ENCODE measurements around the gene LARGE1.
A peak's percentile ranks its signal among the peaks of the same experiment; 100 is the strongest.
"Not testable (repeated sequence)": the region's sequence is repeated elsewhere in the genome, so short reads cannot be mapped to it uniquely, and the experiment has no call there.

LARGE1 gene

GRCh38 chr22:33579448-33580093 lies 340.7 kb downstream of the LARGE1 start:
- DNase-seq = peak; percentile 23

GRCh38 chr22:33578752-33579151 lies 341.5 kb downstream of the LARGE1 start:
- no peak for DNase-seq

DNA sequence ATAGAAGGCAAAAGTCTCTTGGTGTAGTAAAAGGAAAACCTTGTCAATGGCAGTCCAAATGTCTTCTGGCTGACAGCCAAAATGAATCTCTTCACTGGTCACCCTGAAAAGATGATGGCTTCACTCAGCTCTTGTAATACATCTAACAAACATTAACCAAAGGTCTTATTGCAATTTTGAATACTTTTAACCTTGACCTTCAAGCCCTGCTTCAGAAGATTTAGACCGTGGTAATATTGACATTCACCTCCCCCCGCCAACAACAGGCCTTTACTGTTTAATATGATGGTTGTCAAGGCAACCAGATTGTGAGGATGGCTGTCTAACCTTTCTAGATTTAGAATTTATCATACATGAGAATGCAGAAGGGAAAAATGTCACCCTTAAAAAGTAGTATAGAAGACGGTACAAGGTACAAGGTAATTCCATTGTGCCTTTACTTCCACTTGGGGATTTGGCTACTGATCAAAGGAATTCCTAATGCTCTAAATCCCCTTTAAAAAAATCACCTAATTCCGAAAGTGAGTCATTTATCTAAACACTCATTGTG lies 342.3 kb downstream of the LARGE1 start:
- no peak for DNase-seq

DNA sequence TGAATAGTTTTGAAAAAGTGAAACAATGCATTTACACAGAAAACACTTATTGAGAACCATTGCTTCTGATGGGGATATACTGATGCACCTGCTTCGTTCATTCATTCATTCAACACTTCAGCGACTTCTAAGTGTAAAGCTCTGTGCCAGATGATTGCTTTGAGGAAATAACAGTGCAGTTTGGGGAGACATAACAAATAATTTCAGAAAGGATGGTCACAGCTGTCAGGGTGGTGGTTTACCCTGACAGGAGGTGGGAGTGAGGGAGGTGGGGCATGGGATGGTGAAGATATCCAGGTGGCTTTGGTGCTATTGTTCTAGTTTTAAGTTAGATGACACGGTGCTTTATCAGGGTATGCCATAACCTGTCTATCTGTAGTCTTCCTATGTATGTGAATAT lies 344.1 kb downstream of the LARGE1 start:
- DNase-seq = no peak

DNA sequence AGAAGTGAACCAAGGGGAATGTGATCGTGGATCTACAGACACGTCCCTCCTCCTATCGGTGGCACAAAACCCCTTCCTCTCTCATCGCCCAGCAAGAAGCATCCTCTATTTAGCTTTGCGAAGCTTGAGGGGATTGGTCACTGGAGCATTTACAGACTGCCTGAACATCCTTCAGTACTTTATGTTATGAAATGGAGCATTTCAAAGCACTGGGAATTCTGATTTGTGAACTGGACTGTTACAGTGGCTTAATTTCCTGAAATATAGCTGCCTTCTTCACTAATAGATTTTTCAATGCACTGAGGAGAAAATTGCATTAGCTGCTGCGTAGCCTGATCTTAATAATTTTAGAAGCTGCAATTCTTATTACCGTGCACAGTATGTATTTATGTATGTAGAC lies 344.5 kb downstream of the LARGE1 start:
- DNase-seq = no peak

GRCh38 chr22:33575041-33575440 lies 345.2 kb downstream of the LARGE1 start:
- no peak for DNase-seq

- no peak for DNase-seq
Observed at GRCh38 chr22:33573479-33573878, 346.8 kb downstream of the LARGE1 start.

- no peak for DNase-seq
Observed at GRCh38 chr22:33572086-33572485, 348.2 kb downstream of the LARGE1 start.

GRCh38 chr22:33570110-33570509 lies 350.2 kb downstream of the LARGE1 start:
- no peak for DNase-seq

- DNase-seq = no peak
Observed at GRCh38 chr22:33569559-33569958, 350.7 kb downstream of the LARGE1 start.

- no peak for DNase-seq
Observed at GRCh38 chr22:33569018-33569417, 351.3 kb downstream of the LARGE1 start.

GRCh38 chr22:33566495-33566894 lies 353.8 kb downstream of the LARGE1 start:
- DNase-seq = not testable (repeated sequence)

GRCh38 chr22:33565580-33565995 lies 354.7 kb downstream of the LARGE1 start:
- DNase-seq = no peak

GRCh38 chr22:33564683-33565082 lies 355.6 kb downstream of the LARGE1 start:
- DNase-seq = no peak

- no peak for DNase-seq
Observed at GRCh38 chr22:33563220-33563964, 356.9 kb downstream of the LARGE1 start.

DNA sequence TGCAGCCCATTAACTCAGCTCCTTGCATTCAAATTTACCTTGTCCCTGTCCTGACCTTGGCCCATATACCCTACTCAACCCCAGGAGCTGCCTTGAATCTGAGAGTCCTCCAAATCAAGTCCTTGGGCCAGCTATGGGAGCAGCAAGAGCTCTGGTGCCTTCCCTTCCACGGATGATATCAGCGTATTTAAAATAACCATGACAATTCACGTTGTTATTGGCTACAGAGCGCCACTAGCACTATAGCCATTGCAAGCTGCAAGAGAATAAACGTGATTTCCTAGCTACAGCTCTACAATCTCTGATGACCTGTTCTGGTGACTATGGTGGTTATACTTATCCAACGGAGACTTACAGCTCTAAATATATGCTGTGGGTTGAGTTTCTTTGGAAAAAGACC lies 357.8 kb downstream of the LARGE1 start:
- no peak for DNase-seq

DNA sequence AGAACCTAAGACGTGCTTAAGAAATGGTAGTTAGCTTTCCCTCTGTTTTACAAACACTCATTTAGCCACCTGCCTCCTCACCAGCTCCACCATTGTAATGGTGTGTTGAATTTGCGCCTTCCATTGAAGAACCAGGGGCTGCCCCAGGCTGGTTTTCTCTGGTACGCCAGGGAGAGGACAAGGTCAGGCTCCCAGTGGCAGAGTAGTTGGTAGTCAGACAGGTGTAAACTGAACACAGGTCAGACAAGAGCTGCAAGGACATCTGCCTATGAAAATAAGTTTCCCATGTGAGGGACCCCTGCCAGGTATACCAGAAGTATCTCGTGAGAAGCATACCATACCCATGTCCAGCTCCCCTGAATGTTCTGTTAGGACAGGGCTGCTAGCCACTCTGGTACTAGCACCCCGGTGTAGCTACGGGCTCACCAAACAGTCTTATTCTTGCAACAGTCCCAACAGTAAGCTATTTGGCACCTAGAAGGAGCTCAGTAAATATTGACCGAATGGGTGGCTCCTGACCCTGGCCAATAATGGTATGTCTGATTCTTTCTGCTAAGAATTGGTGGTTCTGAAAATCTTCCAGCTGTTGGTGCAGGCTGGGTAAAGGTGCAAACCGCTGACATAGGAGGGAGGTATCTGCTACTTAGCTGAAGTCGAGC lies 359.0 kb downstream of the LARGE1 start:
- no peak for DNase-seq

- no peak for DNase-seq
Observed at GRCh38 chr22:33557836-33558235, 362.4 kb downstream of the LARGE1 start.

- no peak for DNase-seq
Observed at GRCh38 chr22:33555814-33556522, 364.3 kb downstream of the LARGE1 start.

GRCh38 chr22:33553493-33553892 lies 366.8 kb downstream of the LARGE1 start:
- DNase-seq = no peak

DNA sequence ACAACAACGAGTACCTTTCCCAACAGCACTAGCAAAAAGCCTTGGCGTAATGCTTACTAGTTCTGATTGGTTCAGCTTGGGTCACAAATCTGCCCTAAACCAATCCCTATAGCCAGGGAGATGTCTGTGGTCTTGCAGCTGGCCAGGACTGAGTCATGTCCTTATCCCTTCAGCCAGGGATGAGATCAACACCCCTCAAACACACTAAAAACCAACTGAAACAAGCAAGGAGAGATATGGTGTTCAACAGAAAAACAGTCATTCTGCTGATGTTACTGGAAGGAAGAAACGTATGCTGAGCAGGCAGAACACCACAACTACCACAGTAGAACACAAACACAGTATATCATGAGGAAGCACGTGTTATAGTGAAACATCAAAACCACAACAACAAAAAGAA lies 375.6 kb downstream of the LARGE1 start:
- DNase-seq = no peak

DNA sequence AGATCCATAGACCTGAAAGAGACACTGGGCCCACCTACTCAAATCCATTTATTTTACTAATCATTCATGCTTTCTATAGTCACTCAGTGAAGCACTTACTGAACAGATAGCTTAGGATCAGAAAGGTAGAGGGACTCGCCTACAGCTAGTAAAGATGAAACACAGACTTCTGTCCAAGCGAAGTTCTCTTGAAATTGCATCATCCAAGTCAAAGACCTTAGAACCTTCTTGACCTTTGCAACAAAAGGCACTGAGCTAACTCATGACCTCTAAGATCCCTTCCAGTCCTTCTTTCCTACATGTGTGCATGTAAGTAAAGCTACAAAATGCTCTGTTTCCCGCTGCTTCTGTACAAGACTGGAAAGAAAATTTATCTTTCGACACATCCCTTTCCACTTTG lies 377.6 kb downstream of the LARGE1 start:
- no peak for DNase-seq

GRCh38 chr22:33542153-33542552 lies 378.1 kb downstream of the LARGE1 start:
- DNase-seq = no peak

All from CD4-positive, alpha-beta T cell treated with Interleukin-4 for 4 hours (primary cell).